Neural crest cell (in vitro differentiated cells): ENCODE measurements around the gene ZNF277. TPM values are rescaled to one million over a fixed set of nuclear protein-coding genes. Genes with fewer than 3 reads are reported as not detected.
"Not testable (repeated sequence)": the region's sequence is repeated elsewhere in the genome, so short reads cannot be mapped to it uniquely, and the experiment has no call there.

ENCODE experiments used
- DNase-seq: peaks from one replicate; pipeline ENCODE4 v3.0.0; 2021; ENCODE audit warnings: low read depth, mixed read lengths, low spot score
- H3K27ac Mint-ChIP-seq: one replicate; pipeline ENCODE4 v1.8.0; 2021; ENCODE audit warnings: mild to moderate bottlenecking, mixed read lengths; ENCODE audit not compliant: unreplicated experiment
- H3K27me3 Mint-ChIP-seq: 2 replicates; pipeline ENCODE4 v1.8.0; 2021; ENCODE audit warnings: low read depth, mild to moderate bottlenecking, mixed read lengths
- H3K36me3 Mint-ChIP-seq: 2 replicates; pipeline ENCODE4 v1.8.0; 2021; ENCODE audit warnings: low read depth, mild to moderate bottlenecking, mixed read lengths
- H3K4me1 Mint-ChIP-seq: 2 replicates; pipeline ENCODE4 v1.8.0; 2021; ENCODE audit warnings: mixed read lengths
- H3K4me3 Mint-ChIP-seq: one replicate; pipeline ENCODE4 v1.8.0; 2021; ENCODE audit warnings: mild to moderate bottlenecking, mixed read lengths
- H3K9me3 Mint-ChIP-seq: 2 replicates; pipeline ENCODE4 v1.8.0; 2021; ENCODE audit warnings: mixed read lengths
- CTCF ChIP-seq: fragments of 200-600 bp; sonication (generic); conservative IDR thresholded peaks from 2 replicates; pipeline ENCODE4 v1.5.0; 2021; ENCODE audit warnings: antibody characterized with exemption, mild to moderate bottlenecking
- total RNA-seq: library from RNA; stranded (reverse); gene quantifications from 2 replicates; pipeline ENCODE4 v1.2.1, GENCODE V29; 2021

Gene ZNF277
- total RNA-seq, 1 donor from 2014 or later, result 20.2 TPM

DNA sequence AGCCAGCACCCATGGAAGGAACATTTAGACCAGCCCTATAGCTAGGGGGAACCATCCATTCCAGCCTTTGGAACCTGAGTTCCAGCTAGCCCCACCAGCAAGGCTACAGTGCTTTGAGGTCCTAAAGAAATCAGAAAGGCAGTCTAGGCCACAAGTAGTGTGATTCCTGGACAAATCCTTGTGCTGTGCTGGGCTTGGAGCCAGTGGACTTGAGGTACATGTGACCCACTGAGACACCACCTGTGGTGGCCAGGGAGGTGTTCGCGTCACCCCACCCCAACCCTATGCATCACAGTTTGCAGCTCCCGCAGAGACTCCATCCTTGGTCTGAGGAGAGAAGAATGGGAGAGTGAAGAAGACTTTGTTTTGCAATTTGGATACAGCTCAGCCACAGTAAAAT is 31.8 kb downstream of the ZNF277 start:
- Mint-ChIP-seq H3K9me3 (peaks cover 8% of the 10 kb centered on the region), H3K4me1 (no peaks in the 10 kb centered on the region), H3K4me3 (no peak overlapping the region), H3K27ac (no peak overlapping the region), H3K36me3 (peaks cover 17% of the 10 kb centered on the region), H3K27me3 (no peaks in the 10 kb centered on the region)
- DNase-seq, result no peak
- no peak for TF ChIP-seq CTCF

DNA sequence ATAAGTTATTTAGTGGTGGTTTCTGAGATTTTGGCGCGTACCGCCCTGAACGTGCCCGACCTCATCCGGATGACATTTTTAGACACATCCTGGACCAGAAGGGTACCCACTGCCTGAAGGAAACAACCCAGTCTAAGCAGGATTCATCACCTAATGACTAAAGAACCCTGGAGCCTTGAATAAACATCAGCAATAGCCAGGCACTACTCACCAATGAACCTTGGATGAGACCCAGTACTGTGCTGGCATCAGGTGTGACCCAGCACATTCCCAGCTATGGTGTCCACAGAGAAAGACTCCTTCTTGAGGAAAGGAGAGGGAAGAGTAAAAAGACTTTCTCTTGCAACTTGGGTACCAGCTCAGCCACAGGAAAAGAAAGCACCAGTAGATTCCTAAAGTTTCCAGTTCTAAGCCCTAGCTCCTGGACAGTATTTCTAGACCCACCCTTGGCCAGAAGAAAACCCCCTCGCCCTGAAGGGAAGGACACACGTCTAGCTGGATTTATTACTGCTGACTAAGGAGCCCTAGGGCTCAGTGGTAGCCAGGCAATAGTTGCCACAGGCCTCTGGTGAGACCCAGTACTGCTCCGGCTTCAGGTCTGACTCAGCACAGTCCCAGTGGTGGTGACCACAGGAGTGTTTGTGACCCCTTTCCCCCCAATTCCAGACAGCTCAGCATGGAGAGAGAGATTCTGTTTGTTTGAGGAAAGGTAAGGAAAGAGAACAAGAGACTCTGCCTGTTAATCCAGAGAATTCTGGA is 32.5 kb downstream of the ZNF277 start:
- Mint-ChIP-seq H3K27ac (no peak overlapping the region), H3K4me1 (no peaks in the 10 kb centered on the region), H3K27me3 (no peaks in the 10 kb centered on the region), H3K4me3 (no peak overlapping the region), H3K36me3 (peaks cover 19% of the 10 kb centered on the region), H3K9me3 (peaks cover 8% of the 10 kb centered on the region)
- no peak for TF ChIP-seq CTCF
- DNase-seq, result no peak

DNA sequence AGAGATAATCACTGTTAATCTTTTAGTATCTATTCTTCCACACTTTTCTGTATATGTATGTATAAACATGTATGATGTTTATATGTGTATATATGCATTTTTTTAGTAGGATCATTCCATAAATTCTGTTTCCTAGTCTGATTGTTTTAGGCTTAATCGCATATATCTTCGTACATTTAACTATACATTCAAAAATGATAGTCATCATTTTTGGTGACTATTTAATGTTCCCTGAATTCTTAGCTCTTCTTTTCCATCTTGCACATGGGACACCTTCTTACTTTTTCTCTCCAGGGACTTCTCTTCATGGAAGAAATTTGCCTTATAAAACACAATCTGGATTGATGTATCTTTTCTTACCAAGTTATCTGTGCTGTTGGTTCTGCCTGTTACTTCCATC is 42.1 kb downstream of the ZNF277 start:
- TF ChIP-seq CTCF, result no peak
- Mint-ChIP-seq H3K4me3 (no peak overlapping the region), H3K9me3 (peaks cover 2% of the 10 kb centered on the region), H3K27ac (no peak overlapping the region), H3K4me1 (peaks cover 18% of the 10 kb centered on the region), H3K27me3 (peaks cover 12% of the 10 kb centered on the region), H3K36me3 (no peaks in the 10 kb centered on the region)
- no peak for DNase-seq

GRCh38 chr7:112249967-112250366 is 43.5 kb downstream of the ZNF277 start:
- H3K4me3 Mint-ChIP-seq, H3K9me3 Mint-ChIP-seq, DNase-seq, H3K27ac Mint-ChIP-seq, H3K36me3 Mint-ChIP-seq: not testable (repeated sequence)
- Mint-ChIP-seq H3K27me3 (peaks cover 12% of the 10 kb centered on the region), H3K4me1 (peaks cover 28% of the 10 kb centered on the region)

DNA sequence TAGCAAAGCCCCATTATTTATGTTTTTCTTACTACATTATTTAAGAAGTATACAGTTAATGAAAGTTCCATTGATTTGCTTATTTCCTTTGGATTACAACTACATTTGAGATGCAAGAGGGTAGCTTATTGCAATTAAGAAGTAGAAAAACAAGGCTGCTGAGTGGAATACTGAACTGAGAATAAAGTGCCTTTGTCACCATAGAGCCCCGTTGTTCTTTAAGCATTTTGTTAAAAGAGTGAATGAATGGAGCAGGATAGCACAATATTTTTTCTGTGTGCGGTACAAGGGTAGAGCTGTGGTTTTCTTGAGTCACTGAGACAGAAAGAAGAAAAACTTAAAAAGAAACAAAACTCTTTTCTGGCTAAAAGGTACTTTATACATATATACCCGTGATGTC is 45.6 kb downstream of the ZNF277 start:
- Mint-ChIP-seq H3K27ac (peak overlapping the region; percentile 10), H3K4me3 (no peak overlapping the region), H3K36me3 (no peaks in the 10 kb centered on the region), H3K27me3 (peaks cover 12% of the 10 kb centered on the region), H3K4me1 (peaks cover 31% of the 10 kb centered on the region), H3K9me3 (peaks cover 2% of the 10 kb centered on the region)
- no peak for TF ChIP-seq CTCF
- no peak for DNase-seq

DNA sequence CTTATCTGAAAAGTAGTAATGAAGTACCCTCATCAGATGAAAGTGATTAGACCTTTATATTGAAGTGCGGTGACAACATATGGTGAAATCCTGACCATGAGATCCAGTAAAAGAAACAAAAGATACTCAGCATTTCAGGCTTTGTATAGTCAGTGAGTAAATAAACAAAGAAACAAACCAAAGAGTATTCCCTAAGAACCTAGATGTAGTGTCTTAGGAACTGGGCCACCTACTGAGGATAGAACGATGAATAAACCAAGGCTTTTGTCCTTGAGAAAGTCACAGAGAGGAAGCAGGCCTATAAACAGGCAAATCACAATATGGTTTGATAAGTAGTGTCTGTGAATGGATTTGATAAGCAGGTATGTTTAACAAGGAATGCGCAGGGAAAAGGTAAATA is 46.2 kb downstream of the ZNF277 start:
- Mint-ChIP-seq H3K27ac (no peak overlapping the region), H3K4me1 (peaks cover 31% of the 10 kb centered on the region), H3K4me3 (no peak overlapping the region), H3K9me3 (no peaks in the 10 kb centered on the region), H3K36me3 (no peaks in the 10 kb centered on the region), H3K27me3 (peaks cover 12% of the 10 kb centered on the region)
- TF ChIP-seq CTCF, result no peak
- no peak for DNase-seq
